WI38 (cell line): ENCODE measurements around the gene KCNJ6.
"Not testable (repeated sequence)": the region's sequence is repeated elsewhere in the genome, so short reads cannot be mapped to it uniquely, and the experiment has no call there.

ENCODE experiments used
- H3K4me3 ChIP-seq: 2 replicates; pipeline ENCODE4 v1.5.1; 2011; ENCODE audit warnings: low read depth, mild to moderate bottlenecking, control low read depth, low read length
- TF ChIP-seq, protein P1 (sequence below): IDR thresholded peaks from 2 replicates; pipeline ENCODE4 v1.5.1; 2012; ENCODE audit warnings: low read depth, mild to moderate bottlenecking, control low read depth, low read length

The KCNJ6 gene

DNA sequence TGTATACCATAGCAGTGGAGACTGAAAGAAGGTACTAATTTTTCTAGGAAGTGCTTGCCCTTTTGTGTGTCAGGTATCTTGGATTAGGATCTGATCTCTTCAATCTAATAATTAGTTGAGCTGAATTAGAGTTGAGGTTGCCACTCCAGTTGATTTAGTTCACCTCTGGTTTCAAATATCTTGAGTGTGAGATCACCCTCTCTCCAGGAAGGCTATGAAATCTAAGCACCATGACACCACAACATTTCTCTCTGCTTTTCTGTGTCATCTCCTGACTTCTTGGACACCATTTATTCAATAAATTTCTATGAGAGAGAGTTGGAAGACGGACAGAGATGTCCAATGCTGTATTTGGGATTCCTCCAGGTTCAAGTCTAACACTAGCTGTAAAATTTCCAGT, 336.9 kb downstream of the KCNJ6 start:
- H3K4me3 ChIP-seq: no peak overlapping the region
- TF ChIP-seq, protein P1, sequence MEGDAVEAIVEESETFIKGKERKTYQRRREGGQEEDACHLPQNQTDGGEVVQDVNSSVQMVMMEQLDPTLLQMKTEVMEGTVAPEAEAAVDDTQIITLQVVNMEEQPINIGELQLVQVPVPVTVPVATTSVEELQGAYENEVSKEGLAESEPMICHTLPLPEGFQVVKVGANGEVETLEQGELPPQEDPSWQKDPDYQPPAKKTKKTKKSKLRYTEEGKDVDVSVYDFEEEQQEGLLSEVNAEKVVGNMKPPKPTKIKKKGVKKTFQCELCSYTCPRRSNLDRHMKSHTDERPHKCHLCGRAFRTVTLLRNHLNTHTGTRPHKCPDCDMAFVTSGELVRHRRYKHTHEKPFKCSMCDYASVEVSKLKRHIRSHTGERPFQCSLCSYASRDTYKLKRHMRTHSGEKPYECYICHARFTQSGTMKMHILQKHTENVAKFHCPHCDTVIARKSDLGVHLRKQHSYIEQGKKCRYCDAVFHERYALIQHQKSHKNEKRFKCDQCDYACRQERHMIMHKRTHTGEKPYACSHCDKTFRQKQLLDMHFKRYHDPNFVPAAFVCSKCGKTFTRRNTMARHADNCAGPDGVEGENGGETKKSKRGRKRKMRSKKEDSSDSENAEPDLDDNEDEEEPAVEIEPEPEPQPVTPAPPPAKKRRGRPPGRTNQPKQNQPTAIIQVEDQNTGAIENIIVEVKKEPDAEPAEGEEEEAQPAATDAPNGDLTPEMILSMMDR: no peak

GRCh38 chr21:37578471-37579126, 337.7 kb downstream of the KCNJ6 start:
- H3K4me3 ChIP-seq: no peak overlapping the region
- TF ChIP-seq, protein P1: no peak

DNA sequence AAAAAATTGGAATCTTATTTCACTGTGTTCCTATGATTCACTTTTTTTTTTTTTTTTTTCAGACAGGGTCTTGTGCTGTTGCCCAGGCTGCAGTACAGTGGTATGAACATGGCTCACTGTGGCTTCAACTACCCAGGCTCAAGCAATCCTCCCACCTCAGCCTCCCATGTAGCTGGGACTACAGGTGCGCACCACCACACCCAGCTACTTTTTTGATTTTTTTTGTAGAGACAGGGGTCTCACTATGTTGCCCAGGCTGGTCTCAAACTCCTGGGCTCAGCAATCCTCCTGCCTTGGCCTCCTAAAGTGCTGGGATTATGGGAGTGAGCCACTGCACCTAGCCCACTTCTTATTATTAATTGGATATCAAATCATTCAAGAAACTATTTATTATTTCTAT, 339.3 kb downstream of the KCNJ6 start:
- not testable (repeated sequence) for H3K4me3 ChIP-seq

DNA sequence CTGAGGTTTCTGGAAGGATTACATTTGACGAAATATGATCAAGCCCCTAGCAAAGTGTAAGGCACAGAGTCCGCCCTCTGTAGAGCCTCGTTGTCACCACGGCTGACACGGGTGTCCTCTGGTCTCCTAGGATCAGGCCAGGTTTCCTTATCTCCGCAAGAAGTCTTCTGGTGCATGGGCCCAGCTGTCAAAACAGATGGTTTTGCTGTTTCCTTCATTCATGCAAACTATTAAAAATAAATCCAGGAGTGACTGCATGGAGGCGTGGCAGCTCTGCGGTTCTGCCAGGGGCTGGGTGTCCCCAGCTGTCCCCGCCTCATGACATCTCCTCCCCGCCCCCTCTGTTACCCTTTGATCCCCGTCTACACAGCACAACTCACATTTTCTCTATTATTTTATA, 340.7 kb downstream of the KCNJ6 start:
- TF ChIP-seq, protein P1: no peak
- H3K4me3 ChIP-seq: no peak overlapping the region

GRCh38 chr21:37574751-37575150, 341.5 kb downstream of the KCNJ6 start:
- H3K4me3 ChIP-seq: no peak overlapping the region
- TF ChIP-seq, protein P1: no peak

DNA sequence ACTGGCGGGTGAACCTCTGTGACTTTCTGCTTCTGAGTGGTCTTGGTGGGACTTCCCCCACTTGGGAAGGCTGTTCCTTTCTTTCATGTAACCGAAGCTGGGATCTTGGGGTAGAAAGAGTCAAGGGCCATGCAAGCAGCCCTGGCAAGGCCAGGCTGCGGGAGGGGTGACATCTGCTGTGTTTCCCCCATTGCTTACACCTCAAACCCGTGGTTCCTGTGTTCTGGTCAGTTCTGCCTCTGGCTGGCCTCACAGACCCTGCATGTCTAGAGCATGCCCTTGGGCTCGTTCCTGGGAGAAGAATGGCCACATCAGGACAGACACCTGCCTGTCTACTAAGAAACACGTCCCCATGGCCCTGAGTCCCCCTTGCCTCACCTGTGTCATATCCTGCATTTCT, 341.9 kb downstream of the KCNJ6 start:
- no peak overlapping the region for H3K4me3 ChIP-seq
- TF ChIP-seq, protein P1: no peak

DNA sequence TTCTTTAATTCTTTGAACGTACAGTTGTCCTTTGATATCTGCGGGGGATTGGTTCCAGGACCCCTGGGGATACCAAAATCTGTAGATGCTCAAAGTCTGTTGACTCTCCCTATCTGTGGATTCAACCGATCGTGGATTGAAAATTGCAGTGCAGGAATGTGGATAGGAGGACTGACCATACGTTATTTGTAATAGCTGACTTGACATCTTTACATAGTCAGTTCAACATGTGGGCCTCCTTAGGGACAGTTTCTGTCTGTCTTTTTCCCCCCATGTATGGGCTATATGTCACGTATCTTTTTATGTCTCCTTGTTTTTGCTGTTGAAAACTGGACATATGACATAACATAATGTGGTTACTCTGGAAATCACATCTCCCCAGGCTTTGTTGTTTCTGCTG, 344.8 kb downstream of the KCNJ6 start:
- H3K4me3 ChIP-seq: no peak overlapping the region
- TF ChIP-seq, protein P1: no peak

GRCh38 chr21:37568916-37569315, 347.3 kb downstream of the KCNJ6 start:
- no peak overlapping the region for H3K4me3 ChIP-seq
- TF ChIP-seq, protein P1: no peak
